GM12874 (cell line): ENCODE data around the gene FGL2.

ENCODE experiments used
- CTCF ChIP-seq: IDR thresholded peaks from 2 replicates; pipeline ENCODE4 v1.5.1; 2011; ENCODE audit warnings: low read depth, mild to moderate bottlenecking, control low read depth, low read length, moderate library complexity; ENCODE audit not compliant: insufficient read depth

FGL2 gene

GRCh38 chr7:77184463-77184862 lies 15.2 kb downstream of the FGL2 start:
- TF ChIP-seq CTCF: no peak

GRCh38 chr7:77182261-77182660 lies 17.4 kb downstream of the FGL2 start:
- TF ChIP-seq CTCF: no peak

- TF ChIP-seq CTCF: no peak
These were observed 17.9 kb downstream of the FGL2 start for GRCh38 chr7:77181734-77182133.

GRCh38 chr7:77181015-77181595 lies 18.5 kb downstream of the FGL2 start:
- TF ChIP-seq CTCF: no peak

- no peak for TF ChIP-seq CTCF
These were observed 42.2 kb downstream of the FGL2 start for GRCh38 chr7:77157446-77157845.
